DOHH2 (cell line): ENCODE results near the gene ST3GAL3.

Experiments used
- H3F3A ChIP-seq: fragments of 200-600 bp; sonication (generic), shearing (Covaris generic); 2 replicates; pipeline ENCODE4 v1.6.0; 2016; ENCODE audit warnings: antibody characterized with exemption, mild to moderate bottlenecking; ENCODE audit not compliant: control insufficient read depth, insufficient read depth
- H3K27ac ChIP-seq: fragments of 200-600 bp; sonication (generic); 2 replicates; pipeline ENCODE4 v1.5.1; 2014; ENCODE audit warnings: low read depth, mild to moderate bottlenecking, low read length, moderate library complexity
- H3K27me3 ChIP-seq: fragments of 200-600 bp; sonication (generic); 2 replicates; pipeline ENCODE4 v1.6.1; 2014; ENCODE audit warnings: mild to moderate bottlenecking, low read length, mixed read lengths; ENCODE audit not compliant: control insufficient read depth
- H3K36me3 ChIP-seq: fragments of 200-600 bp; sonication (generic); 2 replicates; pipeline ENCODE4 v1.6.1; 2014; ENCODE audit warnings: mild to moderate bottlenecking, low read length, moderate library complexity, mixed read lengths; ENCODE audit not compliant: control insufficient read depth
- H3K4me1 ChIP-seq: fragments of 200-600 bp; sonication (generic); 2 replicates; pipeline ENCODE4 v1.6.1; 2014; ENCODE audit warnings: mild to moderate bottlenecking, low read length, mixed read lengths; ENCODE audit not compliant: control insufficient read depth
- H3K4me2 ChIP-seq: fragments of 200-600 bp; sonication (generic); 2 replicates; pipeline ENCODE4 v1.6.0; 2014; ENCODE audit warnings: mild to moderate bottlenecking, low read length, moderate library complexity
- H3K4me3 ChIP-seq: fragments of 200-600 bp; sonication (generic); 2 replicates; pipeline ENCODE4 v1.5.1; 2014; ENCODE audit warnings: mild to moderate bottlenecking, low read length, mixed read lengths
- H3K79me2 ChIP-seq: fragments of 200-600 bp; sonication (generic); 2 replicates; pipeline ENCODE4 v1.6.1; 2014; ENCODE audit warnings: mild to moderate bottlenecking, low read length, mixed read lengths; ENCODE audit not compliant: control insufficient read depth
- H3K9me2 ChIP-seq: fragments of 200-600 bp; sonication (generic); replicated peaks from 2 replicates; pipeline ENCODE4 v1.6.1; 2014; ENCODE audit warnings: mild to moderate bottlenecking, low read length, mixed read lengths; ENCODE audit not compliant: control insufficient read depth
- H3K9me3 ChIP-seq: fragments of 200-600 bp; sonication (generic); 2 replicates; pipeline ENCODE4 v1.6.1; 2014; ENCODE audit warnings: antibody characterized with exemption, low read length, mixed read lengths; ENCODE audit not compliant: control insufficient read depth, insufficient read depth
- H4K20me1 ChIP-seq: fragments of 200-600 bp; sonication (generic); 2 replicates; pipeline ENCODE4 v1.6.0; 2014; ENCODE audit warnings: low read depth, mild to moderate bottlenecking, antibody characterized with exemption, low read length, moderate library complexity; ENCODE audit not compliant: control insufficient read depth, insufficient read depth
- EZH2phosphoT487 ChIP-seq: fragments of 200-600 bp; sonication (generic); IDR thresholded peaks from 2 replicates; pipeline ENCODE4 v1.6.1; 2017; ENCODE audit warnings: borderline replicate concordance, mild to moderate bottlenecking, antibody characterized with exemption, low read length, moderate library complexity, mixed read lengths
- TF ChIP-seq, protein P1 (sequence below): fragments of 200-600 bp; sonication (generic); IDR thresholded peaks from one replicate; pipeline ENCODE4 v1.5.1; 2014; ENCODE audit warnings: antibody characterized with exemption, mild to moderate bottlenecking, low read depth, low read length; ENCODE audit not compliant: poor library complexity, severe bottlenecking

The ST3GAL3 gene

DNA sequence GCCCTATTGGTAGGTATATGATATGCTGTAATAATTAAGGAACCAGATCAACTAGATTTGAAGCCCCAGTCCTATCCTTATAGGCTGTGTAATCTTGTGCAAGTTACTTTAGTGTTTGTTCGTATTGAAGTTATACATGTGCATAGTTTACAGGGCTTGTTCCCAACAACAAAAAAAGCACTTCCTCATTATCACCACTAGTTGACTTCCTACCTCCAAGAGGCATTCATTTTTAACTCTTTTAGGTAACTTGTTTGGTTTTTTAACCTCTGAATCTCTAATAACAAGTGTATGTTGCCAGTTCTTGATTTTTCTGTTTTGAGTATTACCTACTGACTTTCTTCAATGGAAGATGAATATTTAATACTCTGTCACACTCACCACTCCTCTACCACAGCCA lies 71.9 kb downstream of the ST3GAL3 start:
- Histone ChIP-seq H3K9me3 (peaks cover 2% of the 10 kb centered on the region; the same call in 1 of the 2 replicates), H3K79me2 (no peaks in the 10 kb centered on the region), H3F3A (0 out of 2 replicates have a peak, but pooled peaks cover 6% of the 10 kb centered on the region), H3K27ac (no peak overlapping the region), H3K36me3 (0 out of 2 replicates have a peak, but pooled peaks cover 3% of the 10 kb centered on the region), H3K9me2 (no peaks in the 10 kb centered on the region), H3K4me2 (0 out of 2 replicates have a peak overlapping the region, but pooled peaks have one; percentile 19), H4K20me1 (no peaks in the 10 kb centered on the region), H3K4me3 (no peak overlapping the region), H3K27me3 (no peaks in the 10 kb centered on the region), H3K4me1 (peaks cover 14% of the 10 kb centered on the region)
- no peak for TF ChIP-seq EZH2phosphoT487
- TF ChIP-seq, protein P1, sequence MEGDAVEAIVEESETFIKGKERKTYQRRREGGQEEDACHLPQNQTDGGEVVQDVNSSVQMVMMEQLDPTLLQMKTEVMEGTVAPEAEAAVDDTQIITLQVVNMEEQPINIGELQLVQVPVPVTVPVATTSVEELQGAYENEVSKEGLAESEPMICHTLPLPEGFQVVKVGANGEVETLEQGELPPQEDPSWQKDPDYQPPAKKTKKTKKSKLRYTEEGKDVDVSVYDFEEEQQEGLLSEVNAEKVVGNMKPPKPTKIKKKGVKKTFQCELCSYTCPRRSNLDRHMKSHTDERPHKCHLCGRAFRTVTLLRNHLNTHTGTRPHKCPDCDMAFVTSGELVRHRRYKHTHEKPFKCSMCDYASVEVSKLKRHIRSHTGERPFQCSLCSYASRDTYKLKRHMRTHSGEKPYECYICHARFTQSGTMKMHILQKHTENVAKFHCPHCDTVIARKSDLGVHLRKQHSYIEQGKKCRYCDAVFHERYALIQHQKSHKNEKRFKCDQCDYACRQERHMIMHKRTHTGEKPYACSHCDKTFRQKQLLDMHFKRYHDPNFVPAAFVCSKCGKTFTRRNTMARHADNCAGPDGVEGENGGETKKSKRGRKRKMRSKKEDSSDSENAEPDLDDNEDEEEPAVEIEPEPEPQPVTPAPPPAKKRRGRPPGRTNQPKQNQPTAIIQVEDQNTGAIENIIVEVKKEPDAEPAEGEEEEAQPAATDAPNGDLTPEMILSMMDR = no peak

DNA sequence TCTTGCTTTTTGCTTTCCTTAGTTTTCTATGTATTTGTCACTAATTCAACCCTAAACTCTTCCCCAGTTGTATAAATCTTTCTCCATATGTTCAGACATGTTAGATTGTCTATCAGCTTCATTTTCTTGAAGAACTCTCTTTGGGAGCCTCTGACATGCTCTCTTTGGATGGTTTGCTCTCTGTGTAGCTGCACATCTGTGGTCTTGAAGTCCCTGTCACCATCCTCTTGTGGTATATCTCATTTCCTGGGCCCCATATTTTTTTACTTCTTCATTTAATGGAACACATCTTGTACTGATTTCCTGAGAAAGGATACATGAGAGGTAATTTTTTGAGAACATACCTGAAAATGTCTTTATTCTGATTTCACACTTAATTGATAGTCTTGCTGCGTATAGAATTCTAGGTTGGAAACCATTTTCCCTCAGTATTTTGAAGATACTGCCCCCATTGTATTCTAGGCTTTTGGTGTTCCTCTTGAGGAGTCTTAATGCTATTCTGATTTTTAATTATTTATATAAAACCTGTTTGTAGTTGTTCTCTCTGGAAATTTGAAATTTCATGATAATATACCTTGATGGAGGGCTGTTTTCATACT lies 72.6 kb downstream of the ST3GAL3 start:
- H3K4me3 ChIP-seq = no peak overlapping the region
- H3K79me2 ChIP-seq = no peaks in the 10 kb centered on the region
- no peaks in the 10 kb centered on the region for H3K9me2 ChIP-seq
- H3K27me3 ChIP-seq = no peaks in the 10 kb centered on the region
- H3K9me3 ChIP-seq = peaks cover 2% of the 10 kb centered on the region; the same call in 1 of the 2 replicates
- TF ChIP-seq, protein P1 = no peak
- TF ChIP-seq EZH2phosphoT487 = no peak
- H3K36me3 ChIP-seq = 0 out of 2 replicates have a peak, but pooled peaks cover 3% of the 10 kb centered on the region
- peak overlapping the region; percentile 19; the same call in 1 of the 2 replicates for H3K4me2 ChIP-seq
- H3K4me1 ChIP-seq = peaks cover 14% of the 10 kb centered on the region
- no peaks in the 10 kb centered on the region for H4K20me1 ChIP-seq
- no peak overlapping the region for H3K27ac ChIP-seq
- H3F3A ChIP-seq = 0 out of 2 replicates have a peak, but pooled peaks cover 6% of the 10 kb centered on the region

DNA sequence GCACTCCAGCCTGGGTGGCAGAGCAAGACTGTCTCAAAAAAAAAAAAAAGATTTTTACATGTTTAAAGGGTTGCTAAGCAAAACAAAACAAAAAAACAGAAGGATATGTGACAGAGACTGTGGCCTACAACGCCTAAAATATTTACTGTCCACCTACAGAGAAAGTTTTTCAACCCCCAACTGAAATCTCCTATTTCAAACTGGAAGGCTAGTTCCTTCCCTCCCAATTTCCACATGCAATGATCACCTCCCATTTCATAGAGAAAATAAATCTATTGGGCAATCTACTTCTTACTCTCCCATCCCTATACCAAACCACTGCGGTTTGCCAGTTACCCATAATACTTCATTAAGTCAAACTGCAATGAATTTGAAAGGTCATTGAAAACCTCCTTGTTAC lies 74.2 kb downstream of the ST3GAL3 start:
- Histone ChIP-seq H3K79me2 (no peaks in the 10 kb centered on the region), H3K36me3 (0 out of 2 replicates have a peak, but pooled peaks cover 3% of the 10 kb centered on the region), H4K20me1 (no peaks in the 10 kb centered on the region), H3K27ac (no peak overlapping the region), H3K9me3 (peaks cover 2% of the 10 kb centered on the region; the same call in 1 of the 2 replicates), H3F3A (0 out of 2 replicates have a peak, but pooled peaks cover 6% of the 10 kb centered on the region), H3K4me1 (peaks cover 14% of the 10 kb centered on the region), H3K9me2 (no peaks in the 10 kb centered on the region), H3K27me3 (no peaks in the 10 kb centered on the region), H3K4me3 (no peak overlapping the region), H3K4me2 (no peak overlapping the region)
- TF ChIP-seq, protein P1 = no peak
- TF ChIP-seq EZH2phosphoT487 = no peak
